Naive thymus-derived CD4-positive, alpha-beta T cell (primary cell): ENCODE measurements around the gene FOXN3. TPM values are rescaled to one million over a fixed set of nuclear protein-coding genes. Genes with fewer than 3 reads are reported as not detected.
A peak's percentile ranks its signal among the peaks of the same experiment; 100 is the strongest.

Experiments used
- ATAC-seq: fragments of 150-1000 bp; cut with Tn5 transposase; 2 replicates; pipeline ENCODE4 v1.10.0; 2021; ENCODE audit warnings: mild to moderate bottlenecking, moderate library complexity
- CTCF ChIA-PET: fragments of 350-600 bp; sonication (Branson Sonifier 250); formaldehyde crosslinking; loops from one replicate; lab custom pipeline; 2021; ENCODE audit warnings: antibody characterized with exemption; lab: Charles Lee
- POLR2A ChIA-PET: fragments of 350-600 bp; sonication (Branson Sonifier 250); formaldehyde crosslinking; loops from one replicate; lab custom pipeline; 2021; ENCODE audit warnings: antibody characterized with exemption, inconsistent platforms; lab: Charles Lee
- DNase-seq, 9 donors: peaks; one replicate each; pipeline versions ENCODE4 v3.0.0 to v3.0.0-alpha.2; 2020 to 2022; ENCODE audit warnings: mixed read lengths in 1 of 9
- H3K27ac ChIP-seq: one replicate; pipeline ENCODE4 v1.7.0; 2013; ENCODE audit warnings: mild to moderate bottlenecking, low read depth, low read length, moderate library complexity
- H3K27me3 ChIP-seq, 2 donors: one replicate each; pipeline ENCODE4 v1.7.0; 2013; ENCODE audit warnings: low read length in 2 of 2, mild to moderate bottlenecking in 2 of 2, moderate library complexity in 2 of 2; ENCODE audit not compliant: control insufficient read depth in 2 of 2, insufficient read depth in 2 of 2
- H3K36me3 ChIP-seq, 3 experiments: 1 replicate in 2 of 3; 2 replicates in 1 of 3; pipeline ENCODE4 v1.7.0; 2013; ENCODE audit warnings: low read length in 3 of 3, mild to moderate bottlenecking in 3 of 3, moderate library complexity in 1 of 3; ENCODE audit not compliant: insufficient read depth in 3 of 3, control insufficient read depth in 2 of 3
- H3K4me1 ChIP-seq, 2 donors: one replicate each; pipeline ENCODE4 v1.7.0; 2013; ENCODE audit warnings: low read length in 2 of 2, mild to moderate bottlenecking in 2 of 2, moderate library complexity in 1 of 2; ENCODE audit not compliant: control insufficient read depth in 2 of 2, insufficient read depth in 2 of 2
- H3K4me3 ChIP-seq: 2 replicates; pipeline ENCODE4 v1.7.0; 2013; ENCODE audit warnings: mild to moderate bottlenecking, low read length
- H3K9me3 ChIP-seq, 3 experiments: 1 replicate in 2 of 3; 2 replicates in 1 of 3; pipeline ENCODE4 v1.7.0; 2013; ENCODE audit warnings: low read length in 3 of 3; ENCODE audit not compliant: control insufficient read depth in 2 of 3
- H3K27ac Mint-ChIP-seq, 9 donors: one replicate each; pipeline ENCODE4 v1.8.0; 2020 to 2022; ENCODE audit warnings: mixed read lengths in 9 of 9, mild to moderate bottlenecking in 8 of 9, moderate library complexity in 5 of 9, inconsistent platforms in 2 of 9
- H3K27me3 Mint-ChIP-seq, 5 donors: one replicate each; pipeline ENCODE4 v1.8.0; 2021 to 2022; ENCODE audit warnings: mixed read lengths in 5 of 5, mild to moderate bottlenecking in 1 of 5
- H3K36me3 Mint-ChIP-seq, 5 donors: one replicate each; pipeline ENCODE4 v1.8.0; 2020 to 2022; ENCODE audit warnings: mixed read lengths in 5 of 5, mild to moderate bottlenecking in 3 of 5, inconsistent platforms in 1 of 5
- H3K4me1 Mint-ChIP-seq, 7 donors: one replicate each; pipeline ENCODE4 v1.8.0; 2020 to 2022; ENCODE audit warnings: mixed read lengths in 7 of 7, mild to moderate bottlenecking in 3 of 7, inconsistent platforms in 1 of 7
- H3K4me3 Mint-ChIP-seq, 10 donors: one replicate each; pipeline ENCODE4 v1.8.0; 2020 to 2022; ENCODE audit warnings: mild to moderate bottlenecking in 10 of 10, mixed read lengths in 10 of 10, moderate library complexity in 6 of 10, inconsistent platforms in 2 of 10
- H3K9me3 Mint-ChIP-seq, 11 donors: one replicate each; pipeline ENCODE4 v1.8.0; 2020 to 2022; ENCODE audit warnings: mixed read lengths in 11 of 11, mild to moderate bottlenecking in 4 of 11, inconsistent platforms in 1 of 11, moderate library complexity in 1 of 11
- intact Hi-C, 2 donors: fragments of 100-400 bp; cut with micrococcal nuclease; formaldehyde crosslinking; loops; one replicate each; pipeline ENCODE4 v1.15.1; 2023
- polyA plus RNA-seq, 2 donors: library from polyadenylated mRNA; unstranded; fragments of 300-500 nt; fragmentation: Illumina TruSeq; gene quantifications; one replicate each; pipeline ENCODE4 v1.2.3, GENCODE V29; 2021
- total RNA-seq, 6 experiments: library from RNA in 5 of 6; stranded (reverse) in 5 of 6; gene quantifications; 1 replicate in 5 of 6; 2 replicates in 1 of 6; pipeline ENCODE4 v1.2.3 and lab custom pipeline; 2021 to 2026

FOXN3 gene
- total and polyA plus RNA-seq, 7 experiments from 2014 or later: 103 to 192 (median 149) TPM

DNA sequence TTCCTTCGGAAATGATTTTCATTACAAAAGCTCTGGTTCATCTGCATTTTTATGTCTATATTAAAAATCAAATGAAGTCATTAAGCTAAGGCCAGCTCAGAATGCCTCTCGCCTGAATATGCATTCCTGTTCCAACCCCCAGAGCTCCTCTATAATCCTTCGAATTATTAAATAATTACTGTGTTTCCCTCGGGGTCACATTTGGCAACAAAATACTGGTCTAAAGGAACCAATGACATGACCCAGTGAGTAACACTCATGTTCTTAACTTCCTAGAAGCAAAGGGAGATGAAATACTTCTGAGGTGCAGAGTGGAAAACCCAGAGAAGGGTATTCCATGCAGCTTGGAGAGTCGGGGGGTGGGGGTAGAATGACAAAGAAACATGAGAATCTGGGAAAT, 68.3 kb downstream of the FOXN3 start:
- ChIA-PET CTCF (interaction anchor here (1.2 kb wide), 1 partner anchor 22 kb away, joined by 3 read pairs; no protein-coding TSS in a partner anchor), POLR2A (no interaction called here)
- H3K4me3 Mint-ChIP-seq: no peak overlapping the region
- H3K4me1 ChIP-seq: peaks cover 23 to 26% of the 10 kb centered on the region in 2 donors
- H3K27me3 ChIP-seq: no peaks in the 10 kb centered on the region
- H3K36me3 Mint-ChIP-seq: peaks cover 19 to 57% (median 46%) of the 10 kb centered on the region in 5 donors
- DNase-seq: no peak
- peaks cover 0 to 34% (median 4%) of the 10 kb centered on the region in 3 experiments for H3K36me3 ChIP-seq
- H3K9me3 Mint-ChIP-seq: no peaks in the 10 kb centered on the region
- no peak for ATAC-seq
- H3K4me1 Mint-ChIP-seq: peaks cover 42 to 84% (median 76%) of the 10 kb centered on the region in 7 donors
- H3K9me3 ChIP-seq: no peaks in the 10 kb centered on the region
- H3K27ac ChIP-seq: no peak overlapping the region
- no peaks in the 10 kb centered on the region for H3K27me3 Mint-ChIP-seq
- H3K27ac Mint-ChIP-seq: no peak overlapping the region
- intact Hi-C loops: no loop called here
- no peak overlapping the region for H3K4me3 ChIP-seq

DNA sequence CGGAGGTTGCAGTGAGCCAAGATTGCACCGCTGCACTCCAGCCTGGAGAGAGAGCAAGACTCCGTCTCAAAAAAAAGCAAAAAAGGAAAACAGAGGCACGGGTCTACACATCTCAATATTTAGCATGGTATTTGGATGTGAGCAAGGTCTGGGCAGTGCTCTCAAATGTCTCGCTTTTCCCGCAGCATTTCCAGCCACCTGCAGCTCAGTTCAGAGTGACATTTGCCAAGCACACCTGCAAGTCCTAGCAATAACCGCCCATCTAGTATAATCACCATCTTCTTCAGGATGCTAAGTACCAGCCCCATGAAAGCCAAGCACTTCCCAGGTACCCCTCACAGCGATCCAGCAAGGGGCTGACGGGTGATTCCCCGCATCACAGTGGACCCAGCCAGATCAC, 69.1 kb downstream of the FOXN3 start:
- Histone ChIP-seq H3K36me3 (peaks cover 0 to 34% (median 4%) of the 10 kb centered on the region in 3 experiments), H3K27ac (no peak overlapping the region), H3K9me3 (no peaks in the 10 kb centered on the region), H3K4me3 (no peak overlapping the region), H3K4me1 (peaks cover 23 to 26% of the 10 kb centered on the region in 2 donors), H3K27me3 (no peaks in the 10 kb centered on the region)
- no peak overlapping the region for H3K4me3 Mint-ChIP-seq
- peaks cover 35 to 81% (median 73%) of the 10 kb centered on the region in 7 donors for H3K4me1 Mint-ChIP-seq
- ChIA-PET POLR2A (no interaction called here), CTCF (no interaction called here)
- peaks cover 19 to 59% (median 46%) of the 10 kb centered on the region in 5 donors for H3K36me3 Mint-ChIP-seq
- H3K27me3 Mint-ChIP-seq: no peaks in the 10 kb centered on the region
- no peak overlapping the region for H3K27ac Mint-ChIP-seq
- no peak for ATAC-seq
- no peak for DNase-seq
- no peaks in the 10 kb centered on the region for H3K9me3 Mint-ChIP-seq
- intact Hi-C loops: no loop called here

DNA sequence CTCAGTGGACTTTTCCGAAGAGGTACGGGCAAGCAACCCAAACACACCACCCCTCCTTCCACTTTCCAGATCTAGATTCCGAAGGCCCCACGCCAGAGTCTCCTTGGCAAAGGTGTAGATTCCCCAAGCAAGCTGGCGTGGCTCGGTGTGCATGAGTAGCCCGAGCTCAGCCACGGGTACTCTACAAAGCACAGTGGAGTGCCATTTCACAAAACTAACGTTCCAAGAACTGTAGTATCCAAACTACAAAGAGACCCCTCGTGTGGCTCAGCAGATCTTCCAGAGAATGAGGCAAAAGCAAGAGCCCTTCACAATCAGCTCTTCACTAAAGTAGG, 72.1 kb downstream of the FOXN3 start:
- Mint-ChIP-seq H3K9me3 (no peaks in the 10 kb centered on the region), H3K27ac (peak overlapping the region in 1 of 9 donors; percentile 29), H3K4me1 (peaks cover 19 to 74% (median 64%) of the 10 kb centered on the region in 7 donors), H3K27me3 (no peaks in the 10 kb centered on the region), H3K36me3 (peaks cover 14 to 52% (median 45%) of the 10 kb centered on the region in 5 donors), H3K4me3 (no peak overlapping the region)
- ATAC-seq (no peak), DNase-seq (no peak)
- no peak overlapping the region for H3K27ac ChIP-seq
- H3K4me1 ChIP-seq: peaks cover 0 to 4% of the 10 kb centered on the region in 2 donors
- no peak overlapping the region for H3K4me3 ChIP-seq
- no peaks in the 10 kb centered on the region for H3K27me3 ChIP-seq
- H3K9me3 ChIP-seq: no peaks in the 10 kb centered on the region
- ChIA-PET POLR2A (no interaction called here), CTCF (no interaction called here)
- intact Hi-C loops: no loop called here
- H3K36me3 ChIP-seq: peaks cover 0 to 30% (median 4%) of the 10 kb centered on the region in 3 experiments

DNA sequence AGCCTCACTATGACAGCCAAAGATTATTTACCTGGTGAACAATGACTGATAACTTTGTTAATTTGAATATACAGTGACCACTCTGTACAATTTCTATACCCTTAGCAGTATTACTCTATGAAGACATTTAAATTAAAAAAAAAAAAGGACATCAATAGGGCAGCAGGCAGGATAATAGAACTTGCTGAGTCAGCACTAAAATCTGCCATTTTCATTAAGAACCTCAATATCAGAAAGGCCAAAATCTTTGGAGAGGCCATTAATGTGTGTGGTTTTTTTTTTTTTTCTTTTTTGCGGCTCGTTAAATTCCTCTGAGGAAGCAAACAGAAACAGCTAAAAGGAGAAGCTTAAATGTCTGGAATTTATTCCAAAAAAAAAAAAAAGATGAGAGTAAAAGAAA, 73.7 kb downstream of the FOXN3 start:
- no peaks in the 10 kb centered on the region for H3K9me3 Mint-ChIP-seq
- Histone ChIP-seq H3K4me3 (no peak overlapping the region), H3K36me3 (peaks cover 0 to 17% (median 0%) of the 10 kb centered on the region in 3 experiments), H3K27ac (no peak overlapping the region), H3K27me3 (no peaks in the 10 kb centered on the region), H3K9me3 (no peaks in the 10 kb centered on the region), H3K4me1 (peaks cover 0 to 6% of the 10 kb centered on the region in 2 donors)
- H3K4me3 Mint-ChIP-seq: no peak overlapping the region
- ATAC-seq (no peak), DNase-seq (no peak)
- POLR2A ChIA-PET: no interaction called here
- no peak overlapping the region for H3K27ac Mint-ChIP-seq
- intact Hi-C loops: no loop called here
- CTCF ChIA-PET: no interaction called here
- peaks cover 6 to 41% (median 37%) of the 10 kb centered on the region in 5 donors for H3K36me3 Mint-ChIP-seq
- H3K27me3 Mint-ChIP-seq: no peaks in the 10 kb centered on the region
- peaks cover 20 to 70% (median 60%) of the 10 kb centered on the region in 7 donors for H3K4me1 Mint-ChIP-seq

DNA sequence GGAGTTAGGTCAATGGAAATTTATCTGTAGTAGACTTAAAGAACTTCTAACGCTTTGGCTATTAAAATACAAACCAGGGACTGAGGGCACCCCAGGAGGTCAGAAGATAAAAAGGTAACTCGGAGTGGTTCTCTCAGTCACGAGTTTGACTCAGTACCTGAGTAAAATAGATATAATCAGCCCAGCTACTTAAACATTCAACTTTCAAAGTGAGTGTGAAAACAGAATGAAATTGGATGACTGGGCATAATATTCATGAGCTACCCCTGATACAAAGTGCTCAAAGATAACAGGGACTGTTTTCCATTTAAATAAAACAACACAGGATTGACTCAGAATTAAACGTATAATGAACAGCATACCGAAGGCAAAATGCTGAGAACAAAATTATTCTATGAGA, 75.0 kb downstream of the FOXN3 start:
- Histone ChIP-seq H3K9me3 (no peaks in the 10 kb centered on the region), H3K27me3 (no peaks in the 10 kb centered on the region), H3K4me1 (peaks cover 0 to 6% of the 10 kb centered on the region in 2 donors), H3K36me3 (peaks cover 0 to 6% (median 0%) of the 10 kb centered on the region in 3 experiments), H3K27ac (no peak overlapping the region), H3K4me3 (no peak overlapping the region)
- intact Hi-C loops: no loop called here
- Mint-ChIP-seq H3K36me3 (peaks cover 2 to 33% (median 27%) of the 10 kb centered on the region in 5 donors), H3K4me3 (no peak overlapping the region), H3K4me1 (peaks cover 17 to 69% (median 54%) of the 10 kb centered on the region in 7 donors), H3K27ac (peak overlapping the region in 1 of 9 donors; percentile 20), H3K9me3 (no peaks in the 10 kb centered on the region), H3K27me3 (no peaks in the 10 kb centered on the region)
- CTCF ChIA-PET: no interaction called here
- POLR2A ChIA-PET: interaction anchor here (0.6 kb wide), 1 partner anchor 117 kb away, joined by 3 read pairs; no protein-coding TSS in a partner anchor
- ATAC-seq (no peak), DNase-seq (no peak)

DNA sequence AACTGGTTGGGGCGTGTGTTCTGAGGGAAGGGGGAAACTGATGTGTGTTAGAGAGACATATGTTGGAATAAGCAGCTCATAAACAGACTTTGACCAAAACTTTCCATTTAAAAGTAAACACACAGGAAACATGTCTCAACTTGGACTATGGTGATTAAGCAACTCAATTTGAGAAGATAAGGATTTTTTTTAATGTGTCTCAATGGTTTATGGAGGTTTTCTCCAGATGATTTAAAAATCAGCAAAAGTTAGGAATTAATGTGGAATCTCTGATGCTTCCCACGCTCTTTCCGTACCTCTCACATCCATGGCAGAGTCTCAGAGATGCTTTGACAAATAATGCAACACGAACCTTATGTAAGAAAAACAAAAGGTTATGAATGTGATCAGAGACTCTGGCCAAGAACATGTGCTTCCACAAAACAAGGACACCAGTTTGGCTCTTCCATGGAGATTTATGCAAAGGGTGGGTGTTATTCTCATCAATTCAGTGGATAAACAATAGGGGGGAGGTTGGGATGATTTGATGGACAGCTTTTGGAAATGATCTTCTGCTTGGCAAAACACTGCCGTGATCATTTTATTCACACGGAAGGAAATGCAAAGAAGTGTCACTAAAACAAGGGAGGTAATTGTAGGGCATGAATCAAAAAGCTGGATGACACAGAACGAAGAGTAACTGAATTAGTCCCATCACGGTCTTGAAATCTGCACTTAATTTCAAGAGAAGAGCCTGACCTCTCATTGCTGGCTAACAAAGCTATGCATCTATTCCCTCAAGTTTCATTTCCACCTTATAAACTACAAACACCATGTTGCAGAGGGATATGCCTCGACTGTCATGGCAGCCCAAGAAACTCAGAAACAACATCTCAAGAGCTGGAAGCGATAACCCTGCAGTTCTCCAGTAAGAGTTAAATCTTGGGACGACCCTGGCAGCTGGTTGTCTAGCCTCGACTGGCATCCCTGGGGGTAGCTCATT, 76.5 kb downstream of the FOXN3 start:
- Mint-ChIP-seq H3K27ac (peak overlapping the region in 4 of 9 donors; percentile 24 to 64 (median 43)), H3K4me3 (no peak overlapping the region), H3K27me3 (no peaks in the 10 kb centered on the region), H3K36me3 (peaks cover 0 to 34% (median 16%) of the 10 kb centered on the region in 5 donors), H3K4me1 (peaks cover 17 to 70% (median 60%) of the 10 kb centered on the region in 7 donors), H3K9me3 (no peaks in the 10 kb centered on the region)
- no peaks in the 10 kb centered on the region for H3K27me3 ChIP-seq
- no peak for ATAC-seq
- POLR2A ChIA-PET: no interaction called here
- H3K9me3 ChIP-seq: no peaks in the 10 kb centered on the region
- intact Hi-C loops: no loop called here
- no peak overlapping the region for H3K27ac ChIP-seq
- H3K36me3 ChIP-seq: no peaks in the 10 kb centered on the region
- CTCF ChIA-PET: no interaction called here
- H3K4me3 ChIP-seq: no peak overlapping the region
- peaks cover 0 to 6% of the 10 kb centered on the region in 2 donors for H3K4me1 ChIP-seq
- no peak for DNase-seq
